SK-N-SH treated with all-trans-retinoic acid at 6 μM for 48 hours (cell line): ENCODE data around the gene CACNA2D2.

ENCODE experiments used
- ATAC-seq: fragments of 200-7000 bp; cut with Tn5 transposase; 3 replicates; pipeline ENCODE4 v1.9.1; 2020; ENCODE audit warnings: mild to moderate bottlenecking, moderate library complexity
- ARNTL ChIP-seq: fragments of 450-650 bp; formaldehyde crosslinking; IDR thresholded peaks from 2 replicates; pipeline ENCODE4 v1.5.0; 2020; ENCODE audit warnings: low read depth, mild to moderate bottlenecking, moderate library complexity, borderline replicate concordance
- BACH2 ChIP-seq: fragments of 250-450 bp; sonication (Bioruptor Pico); IDR thresholded peaks from 2 replicates; pipeline ENCODE4 v1.9.0; 2021; ENCODE audit warnings: mild to moderate bottlenecking, borderline replicate concordance
- CREB5 ChIP-seq: fragments of 250-450 bp; sonication (Bioruptor Pico); IDR thresholded peaks from 2 replicates; pipeline ENCODE4 v1.5.1; 2020; ENCODE audit warnings: low read depth, mild to moderate bottlenecking, moderate library complexity
- CSDC2 ChIP-seq: fragments of 250-450 bp; sonication (Bioruptor Pico); IDR thresholded peaks from 2 replicates; pipeline ENCODE4 v1.5.0; 2020; ENCODE audit warnings: mild to moderate bottlenecking, moderate library complexity
- CSRNP3 ChIP-seq: fragments of 250-450 bp; sonication (Bioruptor Pico); IDR thresholded peaks from 2 replicates; pipeline ENCODE4 v1.5.1; 2021; ENCODE audit warnings: mild to moderate bottlenecking, moderate library complexity
- ESRRG ChIP-seq: fragments of 250-450 bp; sonication (Bioruptor Pico); IDR thresholded peaks from 2 replicates; pipeline ENCODE4 v1.6.1; 2021; ENCODE audit warnings: mild to moderate bottlenecking
- GLIS3 ChIP-seq: fragments of 250-450 bp; sonication (Bioruptor Pico); IDR thresholded peaks from 2 replicates; pipeline ENCODE4 v1.5.0; 2020; ENCODE audit warnings: mild to moderate bottlenecking, moderate library complexity
- ISL1 ChIP-seq: fragments of 250-450 bp; sonication (Bioruptor Pico); IDR thresholded peaks from 2 replicates; pipeline ENCODE4 v2.1.2; 2022; ENCODE audit warnings: mild to moderate bottlenecking, moderate library complexity
- OSR1 ChIP-seq: fragments of 250-450 bp; sonication (Bioruptor Pico); IDR thresholded peaks from 2 replicates; pipeline ENCODE4 v1.8.0; 2022; ENCODE audit warnings: moderate library complexity, mild to moderate bottlenecking, inconsistent platforms
- PATZ1 ChIP-seq: fragments of 250-450 bp; sonication (Bioruptor Pico); IDR thresholded peaks from 2 replicates; pipeline ENCODE4 v1.8.0; 2020; ENCODE audit warnings: mild to moderate bottlenecking, moderate library complexity, borderline replicate concordance
- POU6F1 ChIP-seq: fragments of 250-450 bp; sonication (Bioruptor Pico); IDR thresholded peaks from 2 replicates; pipeline ENCODE4 v1.8.0; 2021; ENCODE audit warnings: low read depth, mild to moderate bottlenecking, moderate library complexity, borderline replicate concordance
- PPARA ChIP-seq: fragments of 250-450 bp; sonication (Bioruptor Pico); IDR thresholded peaks from 2 replicates; pipeline ENCODE4 v1.5.0; 2020; ENCODE audit warnings: mild to moderate bottlenecking, borderline replicate concordance
- RARB ChIP-seq: fragments of 250-450 bp; sonication (Bioruptor Pico); IDR thresholded peaks from 2 replicates; pipeline ENCODE4 v1.8.0; 2021; ENCODE audit warnings: mild to moderate bottlenecking, moderate library complexity
- SNAI2 ChIP-seq: fragments of 250-450 bp; sonication (Bioruptor Pico); IDR thresholded peaks from 2 replicates; pipeline ENCODE4 v1.5.0; 2020; ENCODE audit warnings: mild to moderate bottlenecking, moderate library complexity
- TCF4 ChIP-seq: fragments of 250-450 bp; sonication (Bioruptor Pico); IDR thresholded peaks from 2 replicates; pipeline ENCODE4 v1.8.0; 2021; ENCODE audit warnings: mild to moderate bottlenecking, moderate library complexity, borderline replicate concordance
- TOX ChIP-seq: fragments of 250-450 bp; sonication (Bioruptor Pico); IDR thresholded peaks from 2 replicates; pipeline ENCODE4 v1.8.0; 2021; ENCODE audit warnings: mild to moderate bottlenecking, moderate library complexity, borderline replicate concordance
- TSHZ2 ChIP-seq: fragments of 250-450 bp; sonication (Bioruptor Pico); IDR thresholded peaks from 2 replicates; pipeline ENCODE4 v1.5.0; 2020; ENCODE audit warnings: mild to moderate bottlenecking, moderate library complexity
- ZC3H10 ChIP-seq: fragments of 250-450 bp; sonication (Bioruptor Pico); IDR thresholded peaks from 2 replicates; pipeline ENCODE4 v1.5.1; 2021; ENCODE audit warnings: mild to moderate bottlenecking, moderate library complexity
- ZFP3 ChIP-seq: fragments of 250-450 bp; sonication (Bioruptor Pico); IDR thresholded peaks from 2 replicates; pipeline ENCODE4 v1.5.0; 2020; ENCODE audit warnings: mild to moderate bottlenecking, moderate library complexity
- ZFP30 ChIP-seq: fragments of 450-650 bp; formaldehyde crosslinking; IDR thresholded peaks from 2 replicates; pipeline ENCODE4 v1.5.0; 2022; ENCODE audit warnings: mild to moderate bottlenecking, moderate library complexity
- ZNF565 ChIP-seq: fragments of 450-650 bp; formaldehyde crosslinking; conservative IDR thresholded peaks from 2 replicates; pipeline ENCODE4 v1.5.0; 2020; ENCODE audit warnings: low read depth, mild to moderate bottlenecking, moderate library complexity
- ZNF70 ChIP-seq: fragments of 450-650 bp; formaldehyde crosslinking; IDR thresholded peaks from 2 replicates; pipeline ENCODE4 v1.5.0; 2020; ENCODE audit warnings: mild to moderate bottlenecking, moderate library complexity
- ZNF8 ChIP-seq: fragments of 450-650 bp; formaldehyde crosslinking; IDR thresholded peaks from 2 replicates; pipeline ENCODE4 v1.5.0; 2020; ENCODE audit warnings: mild to moderate bottlenecking, moderate library complexity

CACNA2D2 gene

GRCh38 chr3:50478671-50479260 is 24.7 kb downstream of the CACNA2D2 start:
- no peak for ATAC-seq
- TF ChIP-seq ESRRG (CRISPR knock-in tag) = no peak
- no peak for TF ChIP-seq TCF4 (CRISPR knock-in tag)
- no peak for TF ChIP-seq ZNF565
- TF ChIP-seq ISL1 (CRISPR knock-in tag) = no peak
- TF ChIP-seq ZC3H10 (CRISPR knock-in tag) = no peak
- TF ChIP-seq ZNF8 = no peak
- TF ChIP-seq CREB5 (CRISPR knock-in tag) = no peak
- no peak for TF ChIP-seq TOX (CRISPR knock-in tag)
- no peak for TF ChIP-seq SNAI2
- no peak for TF ChIP-seq BACH2 (CRISPR knock-in tag)
- TF ChIP-seq RARB (CRISPR knock-in tag) = no peak
- no peak for TF ChIP-seq CSDC2
- no peak for TF ChIP-seq OSR1 (CRISPR knock-in tag)
- TF ChIP-seq ZFP30 (CRISPR knock-in tag) = no peak
- TF ChIP-seq ZNF70 (CRISPR knock-in tag) = no peak
- TF ChIP-seq ARNTL (CRISPR knock-in tag) = no peak
- no peak for TF ChIP-seq CSRNP3 (CRISPR knock-in tag)

- no peak for TF ChIP-seq ARNTL (CRISPR knock-in tag)
- TF ChIP-seq POU6F1 (CRISPR knock-in tag) = no peak
- TF ChIP-seq ESRRG (CRISPR knock-in tag) = no peak
- TF ChIP-seq CREB5 (CRISPR knock-in tag) = no peak
- TF ChIP-seq ZNF565 = no peak
- TF ChIP-seq GLIS3 = no peak
- TF ChIP-seq ZFP30 (CRISPR knock-in tag) = no peak
- no peak for TF ChIP-seq PPARA (CRISPR knock-in tag)
- no peak for TF ChIP-seq BACH2 (CRISPR knock-in tag)
- TF ChIP-seq ZNF8 = no peak
- TF ChIP-seq ZFP3 (CRISPR knock-in tag) = no peak
- TF ChIP-seq SNAI2 = no peak
- no peak for TF ChIP-seq ISL1 (CRISPR knock-in tag)
- no peak for TF ChIP-seq ZC3H10 (CRISPR knock-in tag)
- no peak for TF ChIP-seq ZNF70 (CRISPR knock-in tag)
- no peak for TF ChIP-seq OSR1 (CRISPR knock-in tag)
- no peak for ATAC-seq
Observed at GRCh38 chr3:50478051-50478450, 25.4 kb downstream of the CACNA2D2 start.

- ATAC-seq = no peak
- TF ChIP-seq ARNTL (CRISPR knock-in tag) (no peak), PPARA (CRISPR knock-in tag) (no peak), ESRRG (CRISPR knock-in tag) (no peak), CSDC2 (no peak), ZNF8 (no peak), CSRNP3 (CRISPR knock-in tag) (no peak), POU6F1 (CRISPR knock-in tag) (no peak), TSHZ2 (CRISPR knock-in tag) (no peak), TCF4 (CRISPR knock-in tag) (no peak), PATZ1 (no peak), ZNF70 (CRISPR knock-in tag) (no peak), ZFP30 (CRISPR knock-in tag) (no peak), OSR1 (CRISPR knock-in tag) (no peak)
Observed at GRCh38 chr3:50475348-50475747, 28.1 kb downstream of the CACNA2D2 start.
